DLD1 (cell line): ENCODE data around the gene FANCM.

Experiments
- in situ Hi-C: cut with HindIII; loops from 2 replicates; pipeline ENCODE4 v1.10.0; 2017; ENCODE audit warnings: low sequenced_read_pairs

FANCM gene

GRCh38 chr14:45227566-45227965 is 91.8 kb downstream of the FANCM start:
- in situ Hi-C loops: no loop called here

- in situ Hi-C loops: no loop called here
These were observed 103.3 kb downstream of the FANCM start for GRCh38 chr14:45238988-45239387.

- in situ Hi-C loops: no loop called here
These were observed 107.0 kb downstream of the FANCM start for GRCh38 chr14:45242706-45243105.

- in situ Hi-C loops: no loop called here
These were observed 110.4 kb downstream of the FANCM start for GRCh38 chr14:45246151-45246550.

GRCh38 chr14:45246691-45247090 is 111.0 kb downstream of the FANCM start:
- in situ Hi-C loops: no loop called here

- in situ Hi-C loops: no loop called here
These were observed 111.7 kb downstream of the FANCM start for GRCh38 chr14:45247427-45247826.

- in situ Hi-C loops: no loop called here
These were observed 114.3 kb downstream of the FANCM start for GRCh38 chr14:45249856-45250575.
